Brain pericyte (primary cell): ENCODE measurements around the gene AP5Z1.

Experiments
- DNase-seq: peaks from one replicate; pipeline ENCODE4 v3.0.0-alpha.2; 2012; ENCODE audit warnings: low read depth, low spot score

AP5Z1 gene

DNA sequence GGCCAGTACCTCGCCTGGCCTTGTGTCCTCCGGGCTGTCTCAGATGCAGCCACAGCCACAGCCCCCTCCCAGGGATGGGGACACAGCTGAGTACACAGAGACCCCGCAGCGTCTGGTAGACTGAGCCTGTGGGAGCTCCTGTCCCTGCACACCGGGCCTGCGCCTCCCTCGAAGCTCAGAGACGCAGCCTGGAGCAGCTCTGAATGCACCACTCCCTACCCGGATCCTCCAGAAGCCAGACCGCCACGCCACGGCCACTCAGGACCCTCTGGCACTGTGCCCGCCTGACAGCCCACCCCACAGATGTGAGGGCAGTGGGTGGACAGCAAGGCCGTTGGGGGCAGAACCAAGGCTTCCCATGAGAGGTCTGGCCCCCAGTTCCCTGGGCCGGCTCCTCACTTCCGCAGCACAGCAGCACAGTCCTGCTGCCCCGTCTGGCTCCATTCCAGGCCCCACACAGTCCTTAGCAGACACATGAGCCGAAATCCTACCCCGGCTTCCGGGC is 45.6 kb downstream of the AP5Z1 start:
- no peak for DNase-seq

DNA sequence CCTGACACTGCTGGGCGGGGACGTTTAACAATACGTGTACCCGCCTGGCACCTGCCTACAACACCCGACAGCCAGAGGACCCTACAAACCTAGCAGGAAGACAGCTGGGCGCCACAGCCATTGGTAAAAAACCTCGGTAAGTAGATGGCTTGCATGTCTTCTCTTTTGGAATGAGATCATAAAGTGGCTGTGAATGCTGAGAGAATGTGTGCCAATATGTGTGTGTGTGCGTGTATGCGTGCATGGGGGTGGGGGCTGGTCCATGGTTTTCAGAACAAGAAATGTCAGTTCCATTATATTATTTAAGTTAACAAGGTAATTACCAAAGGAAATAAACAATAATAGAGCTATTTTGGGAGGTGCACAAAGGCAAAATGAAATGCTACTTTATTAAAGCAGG is 47.3 kb downstream of the AP5Z1 start:
- DNase-seq = no peak

DNA sequence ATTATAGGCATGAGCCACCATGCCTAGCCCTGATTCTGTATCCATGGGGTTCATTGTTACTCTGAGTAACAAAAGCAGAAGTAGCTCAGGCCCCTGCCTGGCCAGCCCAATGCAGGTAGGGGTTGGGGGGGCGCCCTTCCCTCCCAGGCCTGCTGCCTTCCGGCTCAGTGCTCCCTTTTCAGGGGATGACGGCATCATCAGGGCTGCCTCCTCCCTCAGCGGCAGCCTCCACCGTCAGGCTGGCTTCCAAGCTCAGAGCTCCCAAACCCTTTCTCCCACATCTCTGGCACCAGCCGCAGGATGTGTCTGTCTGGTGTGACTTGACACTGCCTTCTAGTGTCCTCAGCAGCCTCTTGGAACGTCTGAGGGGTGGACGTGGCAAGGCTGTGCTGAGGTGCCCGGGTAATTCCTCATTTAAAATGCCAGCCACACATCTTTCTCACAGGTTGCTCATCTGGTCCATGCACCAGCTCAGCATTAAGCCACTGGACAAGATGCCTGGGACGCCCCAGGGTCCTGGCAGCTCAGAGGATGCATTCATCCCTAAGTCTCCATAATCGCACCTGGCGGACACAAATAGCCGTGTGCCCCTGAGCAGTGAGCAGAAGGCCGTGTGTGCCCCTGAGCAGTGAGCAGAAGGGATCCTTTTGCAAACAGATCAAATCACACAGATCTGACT is 48.2 kb downstream of the AP5Z1 start:
- no peak for DNase-seq

DNA sequence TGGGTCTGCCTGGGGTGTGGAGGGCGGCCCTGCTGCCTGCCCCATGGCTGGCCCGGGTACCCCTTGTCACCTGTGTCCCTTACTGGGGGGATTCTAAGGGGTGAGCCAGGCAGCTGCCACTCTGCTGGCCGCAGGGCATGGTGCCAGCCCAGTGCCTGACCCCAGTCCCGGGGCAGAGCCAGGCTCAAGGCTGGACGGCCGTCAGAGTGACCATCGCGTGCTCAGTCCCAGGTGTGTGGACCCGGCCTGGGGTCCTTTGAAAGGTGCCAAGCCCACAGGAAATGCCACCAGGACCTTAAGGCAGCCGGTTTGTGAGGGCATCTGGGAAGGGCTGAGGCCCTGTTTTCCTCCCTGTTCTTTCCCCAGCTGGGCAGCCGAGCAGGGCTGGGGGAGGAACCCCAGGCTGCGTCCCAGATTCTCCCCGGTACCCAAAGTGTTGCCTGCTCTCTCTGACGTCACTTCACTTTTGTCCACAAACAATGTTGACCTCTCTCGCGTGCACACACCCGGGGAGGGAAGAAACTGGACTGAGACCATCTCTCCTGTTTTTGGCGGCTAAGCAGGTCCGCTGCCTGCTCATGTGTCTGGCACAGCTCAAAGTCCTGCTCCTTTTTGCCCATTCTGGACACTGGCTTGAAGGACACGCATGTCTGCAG is 48.8 kb downstream of the AP5Z1 start:
- no peak for DNase-seq

DNA sequence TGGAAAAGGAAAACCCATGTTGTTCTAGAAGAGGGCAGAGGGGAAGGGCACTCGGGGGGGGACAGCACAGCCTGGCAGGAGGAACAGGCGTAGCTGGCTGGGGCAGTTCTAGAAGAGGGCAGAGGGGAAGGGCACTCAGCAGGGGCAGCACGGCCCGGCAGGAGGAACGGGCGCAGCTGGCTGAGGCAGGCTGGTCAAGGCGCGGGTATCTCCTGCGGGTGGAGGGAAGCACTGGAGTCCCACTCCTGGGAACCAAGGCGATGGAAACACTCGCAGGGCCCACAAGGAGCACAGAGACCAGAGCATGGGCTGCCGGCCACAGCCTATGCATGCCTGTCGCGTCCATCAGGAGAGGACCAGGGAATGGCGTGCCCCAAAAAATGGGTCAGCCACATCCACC is 49.7 kb downstream of the AP5Z1 start:
- DNase-seq = no peak

DNA sequence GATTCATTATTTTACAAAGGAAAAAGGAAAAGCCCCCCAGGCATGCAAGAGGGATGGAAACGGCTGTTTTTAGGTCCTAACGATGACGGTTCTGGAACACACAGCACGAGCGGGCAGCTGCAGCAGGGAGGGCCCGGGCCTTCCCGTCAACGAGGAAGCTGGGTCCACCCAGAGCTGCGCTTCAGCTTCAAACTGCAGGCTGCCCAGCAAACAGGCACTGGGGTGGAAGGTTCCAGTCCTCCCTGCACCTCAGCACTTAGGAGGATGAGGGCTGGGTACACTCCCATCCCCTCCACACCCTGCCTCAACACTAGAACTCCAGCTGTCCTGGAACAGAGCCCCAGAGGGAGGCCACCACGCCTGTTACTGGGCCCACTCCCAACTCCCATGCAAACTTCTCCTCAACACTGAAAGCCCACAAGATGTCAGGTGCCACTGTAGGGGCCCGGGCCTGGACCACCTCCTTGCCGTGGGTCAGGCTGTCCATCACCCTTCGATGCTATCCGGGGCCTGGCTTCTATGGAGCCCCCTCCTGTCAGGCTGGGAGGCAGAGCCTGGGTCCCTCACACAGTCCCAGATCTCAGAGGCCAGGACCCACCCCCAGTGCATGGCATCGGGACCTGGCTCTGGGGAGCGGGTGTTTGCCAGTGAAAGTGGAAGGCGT is 53.4 kb downstream of the AP5Z1 start:
- no peak for DNase-seq

DNA sequence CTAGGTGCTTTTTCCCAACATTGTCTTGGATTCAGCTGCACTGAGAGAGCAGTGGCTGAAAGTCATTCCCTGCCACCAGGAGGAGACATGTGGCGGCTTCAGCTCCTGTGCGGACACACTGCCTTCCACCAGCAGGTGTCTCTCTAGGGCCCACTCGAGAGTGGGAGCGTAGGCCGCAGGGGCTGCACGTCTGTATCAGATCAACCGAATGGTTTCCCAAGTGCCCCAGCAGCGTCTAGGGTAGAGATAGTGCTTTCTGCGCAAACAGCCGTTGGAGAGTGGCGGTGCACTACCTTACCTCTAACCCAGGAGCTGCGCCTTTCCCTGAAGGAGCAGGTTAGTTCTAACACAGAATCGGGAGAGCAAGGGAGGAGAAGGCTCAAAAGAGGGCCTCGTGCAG is 54.8 kb downstream of the AP5Z1 start:
- DNase-seq = no peak

DNA sequence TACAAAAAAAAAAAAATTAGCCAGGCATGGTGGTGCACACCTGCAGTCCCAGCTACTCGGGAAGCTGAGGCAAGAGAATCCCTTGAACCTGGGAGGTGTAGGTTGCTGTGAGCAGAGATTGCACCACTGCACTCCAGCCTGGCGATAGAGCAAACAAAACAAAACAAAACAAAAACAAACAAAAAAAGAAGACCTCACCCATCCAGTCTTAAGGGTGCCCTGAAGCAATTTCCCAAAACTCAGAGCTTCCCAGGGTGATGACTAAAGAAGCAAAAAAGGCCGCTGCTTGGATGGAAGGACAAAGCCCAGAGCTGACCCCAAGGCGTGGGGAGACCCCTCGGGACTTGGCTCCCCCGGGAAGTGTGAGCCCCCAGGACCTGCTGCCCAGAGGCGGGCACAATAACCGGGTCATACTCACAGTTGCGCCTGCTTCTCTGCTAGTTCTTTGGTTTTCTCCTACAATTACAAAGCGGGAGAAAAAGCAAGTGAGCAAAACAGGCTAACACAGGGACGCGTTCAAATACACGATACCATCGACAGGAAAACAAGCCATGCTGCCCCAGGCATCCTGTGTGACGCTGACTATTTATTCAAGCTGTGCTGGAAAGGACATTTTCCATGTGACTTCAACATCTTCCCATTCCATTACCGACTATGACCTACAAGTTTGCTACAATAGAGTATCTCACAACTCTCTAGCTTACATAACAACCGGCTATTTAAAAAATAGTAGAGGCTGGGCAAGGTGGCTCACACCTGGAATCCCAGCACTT is 56.5 kb downstream of the AP5Z1 start:
- DNase-seq = no peak

DNA sequence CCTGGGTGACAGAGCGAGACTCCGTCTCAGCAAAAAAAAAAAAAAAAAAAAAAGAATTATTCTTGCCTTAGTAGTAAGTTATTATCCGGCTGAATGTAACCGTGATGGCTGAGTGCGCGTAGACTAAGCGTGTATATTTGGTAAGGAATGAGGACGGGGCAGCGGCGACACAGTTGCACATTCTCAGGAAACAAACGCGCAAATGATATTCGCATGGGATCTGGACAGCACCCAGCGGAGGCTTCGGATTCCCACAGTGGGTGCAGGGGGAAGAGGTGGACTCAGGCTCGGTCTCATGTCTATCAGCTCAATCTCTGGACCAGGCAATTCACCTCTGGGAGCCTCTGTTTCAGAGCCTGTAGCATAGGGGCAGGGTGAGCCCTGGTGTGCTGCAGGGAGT is 57.3 kb downstream of the AP5Z1 start:
- no peak for DNase-seq

DNA sequence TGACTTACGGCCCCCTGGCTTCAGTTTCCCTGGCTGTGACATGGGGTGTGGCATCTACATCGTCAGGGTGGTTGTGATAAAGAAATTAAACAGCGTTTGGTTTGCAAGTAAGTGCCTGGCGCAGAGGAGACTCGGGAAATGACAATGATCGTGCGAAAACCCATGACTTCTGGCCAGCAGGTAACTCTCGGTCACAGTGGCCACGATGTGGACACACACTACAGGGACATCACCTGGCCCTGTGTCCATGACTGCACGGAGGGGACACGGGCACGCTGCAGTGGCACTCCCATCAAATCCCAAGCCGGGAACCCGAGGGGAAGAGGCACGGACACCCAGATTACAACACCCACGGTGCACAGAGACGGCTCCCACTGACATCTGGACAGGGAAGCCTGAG is 57.8 kb downstream of the AP5Z1 start:
- DNase-seq = no peak

DNA sequence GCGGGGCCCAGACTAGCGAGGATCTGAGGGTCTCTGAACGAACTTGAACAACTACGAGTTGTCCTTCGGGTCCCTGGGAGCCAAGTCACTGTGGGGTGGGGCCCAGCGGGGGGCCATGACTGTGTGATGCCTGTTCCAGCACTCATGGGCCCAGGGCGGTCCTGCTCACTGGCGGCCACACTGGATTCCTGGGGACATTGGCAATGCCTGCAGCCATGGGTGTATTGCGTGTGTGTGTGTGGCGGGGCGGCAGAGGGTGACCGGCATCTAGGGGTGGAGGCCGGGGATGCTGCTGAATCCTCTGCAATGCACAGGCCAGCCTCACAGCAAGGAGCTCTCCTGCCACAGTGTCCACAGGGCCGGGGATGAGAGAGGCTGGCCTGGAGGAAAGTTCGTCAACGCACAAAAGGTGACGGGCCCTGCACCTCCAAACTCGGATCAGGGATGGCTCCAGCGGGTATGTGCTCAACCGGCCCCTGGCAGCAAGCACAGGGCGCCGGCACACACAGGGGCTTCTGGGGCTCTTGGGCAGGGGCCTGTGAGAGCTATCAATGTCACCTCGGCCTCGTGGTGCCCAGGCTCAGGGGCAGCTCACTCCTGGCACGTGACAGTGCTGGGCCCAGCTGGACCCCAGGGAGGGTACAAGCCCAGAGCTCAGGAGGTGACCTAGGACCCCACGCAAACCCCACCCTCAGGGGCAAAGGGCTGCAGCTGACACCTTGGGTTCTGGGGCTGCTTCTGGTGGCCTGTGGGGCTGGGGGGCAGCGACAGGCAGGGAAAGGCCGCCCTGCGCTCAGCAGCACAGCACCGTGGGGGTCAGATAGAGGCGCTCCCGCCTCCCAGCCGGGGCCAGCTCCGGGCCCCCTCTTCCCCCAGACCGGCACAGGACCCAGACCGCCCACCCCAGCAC is 58.5 kb downstream of the AP5Z1 start:
- DNase-seq = no peak

DNA sequence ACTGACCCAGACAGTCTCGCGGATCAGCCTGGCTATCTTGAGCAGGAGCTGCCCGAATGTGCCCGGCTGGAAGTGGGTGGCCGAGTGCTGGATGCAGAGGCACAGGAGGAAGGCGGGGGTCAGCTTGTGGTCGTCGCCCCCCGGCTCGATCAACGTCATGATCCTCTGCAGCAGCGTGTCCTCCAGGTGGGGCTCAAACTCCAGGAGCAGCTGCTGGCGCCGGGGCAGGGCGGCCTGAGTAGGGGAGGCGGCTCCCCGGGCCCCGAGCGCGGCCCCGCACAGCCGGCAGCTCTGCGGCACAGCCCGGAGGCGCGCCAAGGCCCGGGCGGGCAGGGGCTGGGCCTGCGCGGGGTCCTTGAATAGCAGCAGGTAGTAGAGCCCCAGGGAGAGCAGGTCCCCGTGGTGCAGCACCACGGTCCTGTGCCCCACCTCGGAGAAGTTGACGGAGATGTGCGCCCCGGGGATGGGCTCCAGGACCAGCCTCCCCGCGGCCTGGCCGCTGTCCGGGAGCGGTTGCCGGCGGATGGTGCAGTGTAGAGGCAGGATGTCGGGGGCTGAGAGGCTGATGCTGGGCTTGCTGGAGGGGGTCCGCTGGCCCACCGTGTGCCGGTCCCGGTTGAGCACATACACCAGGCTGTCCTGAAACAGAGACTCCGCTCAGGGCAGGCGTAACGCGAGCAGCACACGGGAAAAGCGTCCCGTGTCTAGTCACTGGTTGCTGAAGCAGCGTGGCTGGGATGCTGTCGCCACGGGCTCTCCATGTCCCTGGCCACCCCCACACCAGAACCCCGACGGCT is 59.4 kb downstream of the AP5Z1 start:
- no peak for DNase-seq

DNA sequence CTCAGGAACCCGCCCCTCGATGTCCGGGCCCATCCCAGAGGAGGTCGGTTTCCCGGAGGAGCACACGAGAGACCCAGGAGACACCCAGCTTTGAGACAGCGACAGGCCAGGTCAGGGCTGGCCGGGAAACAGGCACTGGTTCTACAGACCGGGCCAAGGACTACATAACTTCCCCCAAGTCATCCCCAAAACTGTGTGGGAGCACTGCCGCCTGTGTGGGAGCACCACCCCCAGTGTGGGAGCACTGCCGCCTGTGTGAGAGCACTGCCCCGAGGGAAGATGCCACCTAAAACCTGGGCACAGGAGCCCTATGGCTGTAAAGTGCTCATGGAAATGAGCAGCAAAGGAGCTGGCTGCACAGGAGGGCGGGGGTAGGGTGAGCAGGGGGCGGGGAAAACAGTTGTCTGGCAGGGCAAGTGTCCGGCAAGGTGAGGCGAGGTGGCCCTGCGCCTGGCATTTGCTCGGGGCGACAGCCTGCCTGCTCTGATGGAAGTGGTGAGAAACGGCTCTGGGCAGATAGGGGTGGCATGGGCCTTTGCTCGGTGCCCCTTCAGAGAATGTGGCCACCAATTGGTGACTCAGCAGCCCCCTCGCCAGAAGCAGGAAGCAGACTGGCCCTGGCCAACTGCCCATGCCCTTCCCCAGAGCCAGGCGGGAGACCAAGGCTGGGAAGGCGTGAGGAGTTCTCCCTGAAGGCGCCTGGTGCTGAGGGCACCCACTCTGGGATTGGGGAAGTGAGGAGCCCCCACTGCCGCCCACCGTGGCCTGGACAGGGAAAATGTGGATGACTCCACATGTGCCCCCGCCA is 60.2 kb downstream of the AP5Z1 start:
- no peak for DNase-seq

DNA sequence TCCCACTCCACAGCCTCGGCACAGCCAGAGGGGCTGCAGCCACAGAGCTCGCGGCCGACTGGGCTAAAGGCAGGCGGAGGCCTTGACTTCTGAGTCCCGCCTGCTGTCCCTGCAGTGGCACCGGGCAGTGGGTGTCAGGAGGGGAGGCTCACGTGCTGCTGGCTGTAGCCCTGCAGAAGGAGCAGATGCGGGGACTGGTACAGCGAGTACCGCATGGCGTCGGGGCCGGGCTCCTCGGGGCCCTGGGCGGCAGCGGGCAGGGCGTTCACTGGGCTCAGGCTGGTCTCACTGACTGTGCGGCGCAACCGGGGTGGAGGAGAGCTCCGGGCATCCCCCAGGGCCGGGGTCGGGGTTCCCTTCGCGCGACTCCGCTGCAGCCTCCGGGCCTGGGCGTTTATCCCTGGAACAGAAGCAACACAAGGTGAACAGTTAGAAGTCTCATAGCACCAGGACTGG is 60.8 kb downstream of the AP5Z1 start:
- no peak for DNase-seq

DNA sequence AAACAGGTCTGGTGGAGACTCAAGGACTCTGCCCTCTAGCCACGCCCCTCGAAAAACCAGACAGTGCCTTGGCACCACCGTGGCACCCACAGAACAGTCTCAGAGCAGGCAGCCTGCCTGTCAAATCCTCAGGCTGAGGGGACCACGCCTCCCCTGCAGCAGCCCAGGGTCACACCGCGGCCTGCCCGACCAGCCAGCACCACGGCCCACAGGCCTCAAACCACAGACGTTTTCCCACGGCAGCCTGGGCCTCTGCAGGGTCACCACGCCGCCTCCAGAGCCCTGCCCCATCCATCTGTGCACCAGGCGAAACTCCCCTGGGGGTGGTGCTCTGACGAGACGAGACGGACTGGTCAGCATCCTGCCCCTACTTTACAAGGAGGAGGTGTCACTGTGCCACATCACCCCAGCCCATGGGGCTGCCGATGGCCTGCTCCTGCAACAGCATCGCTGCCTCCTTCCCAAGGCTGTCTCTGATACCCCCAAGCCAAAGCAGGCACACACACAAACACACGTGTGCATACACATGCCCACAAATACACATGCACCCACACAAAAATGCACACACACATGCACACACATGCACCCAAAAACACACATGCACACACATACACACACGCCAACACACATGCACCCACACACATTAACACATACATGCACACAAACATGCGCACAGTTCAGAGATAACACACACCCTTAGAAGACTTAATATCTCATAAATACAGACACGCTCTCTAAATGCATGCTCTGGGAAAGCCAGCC is 61.8 kb downstream of the AP5Z1 start:
- DNase-seq = no peak

DNA sequence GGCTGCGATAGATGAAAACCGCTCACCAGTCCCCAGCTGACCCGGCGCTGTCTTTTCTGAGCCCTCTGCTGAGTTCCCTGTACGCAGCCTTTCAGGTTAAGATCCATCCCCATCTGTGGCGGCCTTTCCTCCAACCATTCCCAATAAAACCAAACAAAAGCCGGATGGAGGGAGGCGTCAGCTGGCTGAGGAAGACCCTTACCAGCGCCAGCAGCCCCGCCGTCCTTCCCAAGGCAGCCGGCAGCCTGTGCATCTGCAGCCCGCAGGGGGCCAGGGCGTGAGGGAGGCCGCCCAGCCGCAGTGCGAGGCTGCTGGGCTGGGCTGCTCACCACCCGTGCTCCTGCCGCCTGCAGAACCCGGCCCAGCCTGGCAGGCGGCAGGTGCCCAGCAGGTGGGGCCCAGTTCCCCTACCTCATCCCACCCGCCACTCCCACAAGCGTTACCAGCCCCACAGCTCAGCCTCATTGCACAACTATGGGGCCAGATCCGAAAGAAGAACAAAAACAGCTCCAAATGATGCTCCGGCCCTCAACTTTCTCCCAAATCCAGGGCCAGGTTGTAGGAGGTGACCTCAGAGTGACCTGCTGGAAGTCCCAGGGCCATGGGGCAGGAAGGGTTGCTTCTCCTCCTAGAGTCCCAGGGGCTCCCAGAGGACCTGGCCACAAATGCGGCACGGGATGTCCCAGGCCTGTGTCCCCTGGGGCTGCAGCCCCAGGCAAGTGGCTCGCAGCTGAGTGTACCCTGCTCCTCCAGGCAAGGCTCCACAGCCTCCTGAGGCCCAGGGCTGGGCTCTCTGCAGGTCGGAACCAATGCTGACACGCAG is 62.6 kb downstream of the AP5Z1 start:
- no peak for DNase-seq

DNA sequence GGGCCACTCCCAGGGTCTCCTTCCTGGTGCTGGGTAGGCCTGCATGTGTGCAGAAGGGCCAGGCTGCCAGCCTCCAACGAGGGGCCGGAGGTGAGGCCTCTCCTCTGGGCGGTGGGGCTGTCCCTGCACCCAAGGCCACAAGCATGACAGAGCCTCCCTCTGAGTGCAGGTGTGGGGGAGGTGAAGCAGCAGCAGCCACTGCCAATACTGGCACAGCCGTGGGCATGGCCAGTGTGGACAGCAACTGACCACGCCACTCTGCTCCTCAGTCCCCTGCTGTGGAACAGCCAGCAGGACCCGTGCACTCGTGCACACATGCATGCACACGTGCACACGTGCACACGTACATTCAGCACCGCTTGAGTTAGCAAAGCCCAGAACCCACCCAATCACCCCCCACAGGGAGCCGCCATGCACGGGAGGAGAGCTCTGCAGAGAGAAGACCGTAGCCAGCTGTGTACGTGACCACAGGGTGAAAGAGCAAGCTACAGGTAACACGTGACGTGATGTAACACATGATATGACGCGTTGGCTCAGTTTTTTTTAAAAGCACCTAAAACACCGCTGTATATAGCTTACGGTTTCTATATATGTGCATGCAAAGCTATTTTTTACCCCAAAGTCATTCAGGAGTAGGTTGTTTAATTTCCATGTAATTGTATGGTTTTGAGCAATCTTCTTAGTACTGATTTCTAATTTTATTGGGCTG is 63.4 kb downstream of the AP5Z1 start:
- DNase-seq = no peak
